ENCODE results near the gene BTNL3. TPM values are rescaled to one million over a fixed set of nuclear protein-coding genes. Genes with fewer than 3 reads are reported as not detected.

BTNL3 gene
- total and polyA plus RNA-seq, 9 of the 15 experiments (the other 6 are each of a cell fraction or from before 2014, with no cell fraction given) = 0.03 to 0.44 (median 0.04) TPM; not detected in 4

DNA sequence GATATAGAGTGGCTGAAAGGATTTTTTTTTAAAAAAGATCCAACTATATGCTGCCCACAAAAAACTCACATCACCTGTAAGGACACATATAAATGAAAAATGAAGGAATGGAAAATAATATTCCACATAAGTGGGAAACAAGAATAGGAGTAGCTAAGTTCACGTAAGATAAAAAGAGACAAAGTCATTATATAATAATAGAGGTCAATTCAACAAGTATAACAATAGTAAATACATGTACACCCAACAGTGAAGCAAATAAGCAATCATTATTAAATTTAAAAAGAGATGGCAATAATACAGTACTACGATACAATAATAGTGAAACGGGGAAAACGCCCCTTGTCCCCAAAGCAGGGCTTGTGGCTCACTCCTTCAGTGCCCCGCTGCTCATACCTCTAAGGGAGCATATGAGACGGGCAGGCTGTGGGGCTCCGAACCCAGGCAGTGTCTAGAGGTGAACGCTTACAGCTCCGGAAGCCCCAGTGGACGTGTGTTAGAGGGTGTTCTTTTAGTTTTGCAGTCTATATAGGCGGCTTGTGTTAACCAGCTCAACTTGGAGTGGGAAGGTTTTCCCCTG lies 38.9 kb downstream of the BTNL3 start (continued):
- TF ChIP-seq, protein P1, sequence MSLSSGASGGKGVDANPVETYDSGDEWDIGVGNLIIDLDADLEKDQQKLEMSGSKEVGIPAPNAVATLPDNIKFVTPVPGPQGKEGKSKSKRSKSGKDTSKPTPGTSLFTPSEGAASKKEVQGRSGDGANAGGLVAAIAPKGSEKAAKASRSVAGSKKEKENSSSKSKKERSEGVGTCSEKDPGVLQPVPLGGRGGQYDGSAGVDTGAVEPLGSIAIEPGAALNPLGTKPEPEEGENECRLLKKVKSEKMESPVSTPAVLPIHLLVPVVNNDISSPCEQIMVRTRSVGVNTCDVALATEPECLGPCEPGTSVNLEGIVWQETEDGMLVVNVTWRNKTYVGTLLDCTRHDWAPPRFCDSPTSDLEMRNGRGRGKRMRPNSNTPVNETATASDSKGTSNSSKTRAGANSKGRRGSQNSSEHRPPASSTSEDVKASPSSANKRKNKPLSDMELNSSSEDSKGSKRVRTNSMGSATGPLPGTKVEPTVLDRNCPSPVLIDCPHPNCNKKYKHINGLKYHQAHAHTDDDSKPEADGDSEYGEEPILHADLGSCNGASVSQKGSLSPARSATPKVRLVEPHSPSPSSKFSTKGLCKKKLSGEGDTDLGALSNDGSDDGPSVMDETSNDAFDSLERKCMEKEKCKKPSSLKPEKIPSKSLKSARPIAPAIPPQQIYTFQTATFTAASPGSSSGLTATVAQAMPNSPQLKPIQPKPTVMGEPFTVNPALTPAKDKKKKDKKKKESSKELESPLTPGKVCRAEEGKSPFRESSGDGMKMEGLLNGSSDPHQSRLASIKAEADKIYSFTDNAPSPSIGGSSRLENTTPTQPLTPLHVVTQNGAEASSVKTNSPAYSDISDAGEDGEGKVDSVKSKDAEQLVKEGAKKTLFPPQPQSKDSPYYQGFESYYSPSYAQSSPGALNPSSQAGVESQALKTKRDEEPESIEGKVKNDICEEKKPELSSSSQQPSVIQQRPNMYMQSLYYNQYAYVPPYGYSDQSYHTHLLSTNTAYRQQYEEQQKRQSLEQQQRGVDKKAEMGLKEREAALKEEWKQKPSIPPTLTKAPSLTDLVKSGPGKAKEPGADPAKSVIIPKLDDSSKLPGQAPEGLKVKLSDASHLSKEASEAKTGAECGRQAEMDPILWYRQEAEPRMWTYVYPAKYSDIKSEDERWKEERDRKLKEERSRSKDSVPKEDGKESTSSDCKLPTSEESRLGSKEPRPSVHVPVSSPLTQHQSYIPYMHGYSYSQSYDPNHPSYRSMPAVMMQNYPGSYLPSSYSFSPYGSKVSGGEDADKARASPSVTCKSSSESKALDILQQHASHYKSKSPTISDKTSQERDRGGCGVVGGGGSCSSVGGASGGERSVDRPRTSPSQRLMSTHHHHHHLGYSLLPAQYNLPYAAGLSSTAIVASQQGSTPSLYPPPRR (CRISPR knock-in tag; IDR thresholded peaks at IDR 0.05; ENCODE audit: borderline replicate concordance) = no peak
- TF ChIP-seq FOXM1 (IDR thresholded peaks at IDR 0.05; ENCODE audit: low read depth) (no peak), FOXM1 (CRISPR knock-in tag; IDR thresholded peaks at IDR 0.05; ENCODE audit: low read depth) (peak; percentile 50; the same call in 1 of the 2 replicates), ZNF592 (IDR thresholded peaks at IDR 0.05) (peak; percentile 38; the same call in 1 of the 2 replicates), ZNF699 (CRISPR knock-in tag; IDR thresholded peaks at IDR 0.05; ENCODE audit: insufficient replicate concordance) (no peak), FOSL1 (tag; conservative IDR thresholded peaks at IDR 0.05) (no peak), HDAC8 (tag; IDR thresholded peaks at IDR 0.05) (no peak), ZNF444 (CRISPR knock-in tag; IDR thresholded peaks at IDR 0.05) (no peak), ELF2 (CRISPR knock-in tag; IDR thresholded peaks at IDR 0.05) (no peak), CTCF (IDR thresholded peaks at IDR 0.05 in 2 of 3, conservative IDR thresholded peaks at IDR 0.05 in 1 of 3; ENCODE audit: insufficient read depth in 2 of 3, low read depth in 1 of 3, low read length in 3 of 3) (no peak), NONO (IDR thresholded peaks at IDR 0.05; ENCODE audit: low read depth in 2 of 2, low read length in 1 of 2) (peak in 1 of 2 experiments; percentile 71; a peak in 1 of 4 replicates)
- TF ChIP-seq, protein P2, sequence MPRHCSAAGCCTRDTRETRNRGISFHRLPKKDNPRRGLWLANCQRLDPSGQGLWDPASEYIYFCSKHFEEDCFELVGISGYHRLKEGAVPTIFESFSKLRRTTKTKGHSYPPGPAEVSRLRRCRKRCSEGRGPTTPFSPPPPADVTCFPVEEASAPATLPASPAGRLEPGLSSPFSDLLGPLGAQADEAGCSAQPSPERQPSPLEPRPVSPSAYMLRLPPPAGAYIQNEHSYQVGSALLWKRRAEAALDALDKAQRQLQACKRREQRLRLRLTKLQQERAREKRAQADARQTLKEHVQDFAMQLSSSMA (CRISPR knock-in tag; IDR thresholded peaks at IDR 0.05) = 0 out of 2 replicates have a peak, but pooled peaks have one; percentile 41
- TF ChIP-seq, protein P3, sequence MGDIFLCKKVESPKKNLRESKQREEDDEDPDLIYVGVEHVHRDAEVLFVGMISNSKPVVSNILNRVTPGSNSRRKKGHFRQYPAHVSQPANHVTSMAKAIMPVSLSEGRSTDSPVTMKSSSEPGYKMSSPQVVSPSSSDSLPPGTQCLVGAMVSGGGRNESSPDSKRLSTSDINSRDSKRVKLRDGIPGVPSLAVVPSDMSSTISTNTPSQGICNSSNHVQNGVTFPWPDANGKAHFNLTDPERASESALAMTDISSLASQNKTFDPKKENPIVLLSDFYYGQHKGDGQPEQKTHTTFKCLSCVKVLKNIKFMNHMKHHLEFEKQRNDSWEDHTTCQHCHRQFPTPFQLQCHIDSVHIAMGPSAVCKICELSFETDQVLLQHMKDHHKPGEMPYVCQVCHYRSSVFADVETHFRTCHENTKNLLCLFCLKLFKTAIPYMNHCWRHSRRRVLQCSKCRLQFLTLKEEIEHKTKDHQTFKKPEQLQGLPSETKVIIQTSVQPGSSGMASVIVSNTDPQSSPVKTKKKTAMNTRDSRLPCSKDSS (IDR thresholded peaks at IDR 0.05; ENCODE audit: low read depth, partially characterized antibody) = no peak
